ENCODE results near the gene FAM229B. TPM values are rescaled to one million over a fixed set of nuclear protein-coding genes. Genes with fewer than 3 reads are reported as not detected.

FAM229B gene
- total RNA-seq, 3 donors from 2014 or later: 6.3 to 12.5 (median 10.9) TPM

- TF ChIP-seq POLR2A (IDR thresholded peaks at IDR 0.05) (no peak), CTCF (IDR thresholded peaks at IDR 0.05) (no peak), POLR2AphosphoS5 (IDR thresholded peaks at IDR 0.05) (peak in 1 of 3 donors; percentile 39)
- intact Hi-C loops (cut with DNase I; ENCODE audit: low total_unique reads): no loop called here
- H3K27me3 ChIP-seq: no peaks in the 10 kb centered on the region
- H3K9me3 ChIP-seq: no peaks in the 10 kb centered on the region
- H3K27ac ChIP-seq: peak overlapping the region; percentile 33 to 77
- DNase-seq (ENCODE audit: low spot score in 2 of 2): no peak
- H3K36me3 ChIP-seq: no peaks in the 10 kb centered on the region
- no peaks in the 10 kb centered on the region for H3K4me1 ChIP-seq
- no peak overlapping the region for H3K4me3 ChIP-seq
Measured at GRCh38 chr6:112149719-112150263, 62.4 kb downstream of the FAM229B start.

DNA sequence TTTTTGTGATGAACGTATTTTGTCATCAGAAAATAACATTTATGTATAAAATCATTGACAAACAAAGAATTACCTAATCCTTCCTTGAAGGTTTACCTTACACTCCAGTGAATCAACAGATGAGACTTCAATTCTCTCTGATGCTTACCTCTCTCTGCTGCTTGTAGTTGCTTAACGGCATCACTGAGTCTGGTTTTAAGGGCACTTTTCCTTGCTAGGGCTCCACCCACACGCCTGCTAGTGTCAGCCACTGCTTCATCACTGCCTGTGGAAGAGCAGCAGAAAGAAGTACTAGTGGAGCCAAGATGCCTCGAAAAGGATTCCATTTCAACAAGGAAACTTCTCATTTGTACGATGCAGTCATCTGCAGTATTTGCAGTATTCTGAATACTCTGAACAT is 63.0 kb downstream of the FAM229B start:
- no peaks in the 10 kb centered on the region for H3K9me3 ChIP-seq
- H3K27ac ChIP-seq: peak overlapping the region; percentile 23 to 77
- no peaks in the 10 kb centered on the region for H3K27me3 ChIP-seq
- no peaks in the 10 kb centered on the region for H3K36me3 ChIP-seq
- TF ChIP-seq POLR2AphosphoS5 (IDR thresholded peaks at IDR 0.05) (no peak), CTCF (IDR thresholded peaks at IDR 0.05) (no peak), POLR2A (IDR thresholded peaks at IDR 0.05) (no peak)
- no peak for DNase-seq (ENCODE audit: low spot score in 2 of 2)
- no peaks in the 10 kb centered on the region for H3K4me1 ChIP-seq
- H3K4me3 ChIP-seq: no peak overlapping the region
- intact Hi-C loops (cut with DNase I; ENCODE audit: low total_unique reads): no loop called here

Other genes with a start within 250 kb of the FAM229B start
- 100 to 1,000 TPM in 2 of 3 donors, 10 to 100 TPM in 1; 44.8 to 209 (median 111) TPM for gene FYN, start 214.1 kb upstream of the FAM229B start, total RNA-seq
- not detected for gene CCN6, start 33.5 kb upstream of the FAM229B start, total RNA-seq
- gene TUBE1, start 109 bp upstream of the FAM229B start, total RNA-seq: 10 to 100 TPM; 27.7 to 72.4 (median 48.2) TPM
- gene LAMA4, start 167.0 kb downstream of the FAM229B start, total RNA-seq: 100 to 1,000 TPM in 2 of 3 donors, 10 to 100 TPM in 1; 54.0 to 142 (median 129) TPM